Gastroesophageal sphincter (tissue), 4 donors: Measurements from ENCODE around the gene OR6K2. TPM values are rescaled to one million over a fixed set of nuclear protein-coding genes. Genes with fewer than 3 reads are reported as not detected.

Experiments
- ATAC-seq: fragments of 150-250 bp; one replicate; pipeline ENCODE4 v1.9.1; 2016; ENCODE audit warnings: mild to moderate bottlenecking, moderate library complexity
- H3K27ac ChIP-seq, 4 donors: fragments of 200-600 bp; sonication (generic) in 3 of 4; 1 replicate in 3 of 4; 2 replicates in 1 of 4; pipeline ENCODE4 v1.5.1; 2016 to 2019
- H3K27me3 ChIP-seq: fragments of 200-600 bp; sonication (generic); one replicate; pipeline ENCODE4 v1.5.1; 2019
- H3K36me3 ChIP-seq, 2 donors: fragments of 200-600 bp; sonication (generic); one replicate each; pipeline ENCODE4 v1.5.1; 2019; ENCODE audit warnings: control low read depth in 1 of 2
- H3K4me1 ChIP-seq, 3 donors: fragments of 200-600 bp; sonication (generic); 1 replicate in 2 of 3; 2 replicates in 1 of 3; pipeline ENCODE4 v1.5.1; 2016 to 2019; ENCODE audit warnings: control low read depth in 2 of 3
- H3K4me3 ChIP-seq, 2 donors: fragments of 200-600 bp; sonication (generic); one replicate each; pipeline ENCODE4 v1.5.1; 2019; ENCODE audit warnings: mild to moderate bottlenecking in 1 of 2, moderate library complexity in 1 of 2
- H3K9me3 ChIP-seq, 3 donors: fragments of 200-600 bp; sonication (generic); one replicate each; pipeline ENCODE4 v1.5.1; 2017 to 2019; ENCODE audit warnings: control low read depth in 2 of 3
- EP300 ChIP-seq: sonication (generic); formaldehyde crosslinking; IDR thresholded peaks from one replicate; pipeline ENCODE4 v1.6.1; 2017; ENCODE audit warnings: antibody characterized with exemption, mild to moderate bottlenecking
- POLR2A ChIP-seq, 2 donors: fragments of 450-650 bp; IDR thresholded peaks; one replicate each; pipeline ENCODE4 v1.6.1; 2017; ENCODE audit warnings: antibody characterized with exemption in 2 of 2, mild to moderate bottlenecking in 2 of 2, moderate library complexity in 1 of 2
- POLR2AphosphoS5 ChIP-seq: sonication (generic); formaldehyde crosslinking; IDR thresholded peaks from one replicate; pipeline ENCODE4 v1.6.1; 2017; ENCODE audit warnings: antibody characterized with exemption
- WGBS, 2 donors: methylation state at CpG; one replicate each; pipeline ENCODE4 v1.1.5; 2018; ENCODE audit warnings: low coverage in 1 of 2; 5-methylcytosine and 5-hydroxymethylcytosine counted together
- total RNA-seq, 4 donors: library from RNA; depleted of rRNA; stranded (reverse); fragments of >200 nt; gene quantifications; one replicate each; pipeline ENCODE4 v1.1.0, GENCODE V29; 2016
- TF ChIP-seq, protein P1 (sequence below), 4 experiments: fragments of 200-600 bp in 2 of 4; fragments of 450-650 bp in 2 of 4; sonication (generic) in 1 of 4; IDR thresholded peaks; one replicate each; pipeline ENCODE4 v1.5.1; 2017 to 2019; ENCODE audit warnings: antibody characterized with exemption in 4 of 4, mild to moderate bottlenecking in 2 of 4, moderate library complexity in 2 of 4

The OR6K2 gene
- total RNA-seq, 4 donors from 2014 or later = not detected

GRCh38 chr1:158717344-158717743, 16.9 kb upstream of the OR6K2 start:
- no peak overlapping the region for H3K27ac ChIP-seq
- TF ChIP-seq EP300 (no peak), POLR2A (IDR thresholded peaks at IDR 0.05) (no peak), POLR2AphosphoS5 (no peak)
- TF ChIP-seq, protein P1, sequence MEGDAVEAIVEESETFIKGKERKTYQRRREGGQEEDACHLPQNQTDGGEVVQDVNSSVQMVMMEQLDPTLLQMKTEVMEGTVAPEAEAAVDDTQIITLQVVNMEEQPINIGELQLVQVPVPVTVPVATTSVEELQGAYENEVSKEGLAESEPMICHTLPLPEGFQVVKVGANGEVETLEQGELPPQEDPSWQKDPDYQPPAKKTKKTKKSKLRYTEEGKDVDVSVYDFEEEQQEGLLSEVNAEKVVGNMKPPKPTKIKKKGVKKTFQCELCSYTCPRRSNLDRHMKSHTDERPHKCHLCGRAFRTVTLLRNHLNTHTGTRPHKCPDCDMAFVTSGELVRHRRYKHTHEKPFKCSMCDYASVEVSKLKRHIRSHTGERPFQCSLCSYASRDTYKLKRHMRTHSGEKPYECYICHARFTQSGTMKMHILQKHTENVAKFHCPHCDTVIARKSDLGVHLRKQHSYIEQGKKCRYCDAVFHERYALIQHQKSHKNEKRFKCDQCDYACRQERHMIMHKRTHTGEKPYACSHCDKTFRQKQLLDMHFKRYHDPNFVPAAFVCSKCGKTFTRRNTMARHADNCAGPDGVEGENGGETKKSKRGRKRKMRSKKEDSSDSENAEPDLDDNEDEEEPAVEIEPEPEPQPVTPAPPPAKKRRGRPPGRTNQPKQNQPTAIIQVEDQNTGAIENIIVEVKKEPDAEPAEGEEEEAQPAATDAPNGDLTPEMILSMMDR (IDR thresholded peaks at IDR 0.05) = no peak
- 66 to 82% methylated on average over 6 of the region's 6 CpGs for WGBS, 2 donors
- no peak for ATAC-seq
- no peak overlapping the region for H3K4me3 ChIP-seq
- H3K4me1 ChIP-seq = no peaks in the 10 kb centered on the region
- H3K36me3 ChIP-seq = no peaks in the 10 kb centered on the region
- no peaks in the 10 kb centered on the region for H3K9me3 ChIP-seq
- H3K27me3 ChIP-seq = no peaks in the 10 kb centered on the region

DNA sequence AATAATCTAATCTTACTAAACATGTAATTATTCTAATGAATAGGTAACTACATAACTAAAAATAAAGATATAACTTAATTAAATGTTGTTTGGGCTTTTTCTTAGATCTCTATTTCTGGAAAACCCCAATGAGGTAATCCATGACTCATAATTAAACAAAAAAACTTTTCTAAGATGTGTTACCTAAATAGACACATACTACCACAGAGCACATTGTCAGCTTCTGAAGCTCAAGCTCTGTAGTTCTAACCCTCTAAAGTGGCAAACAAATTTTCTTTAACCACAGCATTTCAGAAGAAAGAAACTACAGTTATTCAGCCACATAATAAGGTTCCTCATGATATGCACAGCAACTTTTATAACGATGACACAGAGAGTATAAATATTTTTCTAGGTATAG, 15.9 kb upstream of the OR6K2 start:
- no peaks in the 10 kb centered on the region for H3K27me3 ChIP-seq
- TF ChIP-seq EP300 = no peak
- TF ChIP-seq POLR2AphosphoS5 = no peak
- no peak for TF ChIP-seq POLR2A (IDR thresholded peaks at IDR 0.05)
- TF ChIP-seq, protein P1 (IDR thresholded peaks at IDR 0.05) = no peak
- H3K27ac ChIP-seq = no peak overlapping the region
- no peaks in the 10 kb centered on the region for H3K4me1 ChIP-seq
- H3K4me3 ChIP-seq = no peak overlapping the region
- H3K36me3 ChIP-seq = no peaks in the 10 kb centered on the region
- no peaks in the 10 kb centered on the region for H3K9me3 ChIP-seq
- no peak for ATAC-seq
- 80 to 100% methylated on average over 1 of the region's 1 CpG for WGBS, 2 donors

DNA sequence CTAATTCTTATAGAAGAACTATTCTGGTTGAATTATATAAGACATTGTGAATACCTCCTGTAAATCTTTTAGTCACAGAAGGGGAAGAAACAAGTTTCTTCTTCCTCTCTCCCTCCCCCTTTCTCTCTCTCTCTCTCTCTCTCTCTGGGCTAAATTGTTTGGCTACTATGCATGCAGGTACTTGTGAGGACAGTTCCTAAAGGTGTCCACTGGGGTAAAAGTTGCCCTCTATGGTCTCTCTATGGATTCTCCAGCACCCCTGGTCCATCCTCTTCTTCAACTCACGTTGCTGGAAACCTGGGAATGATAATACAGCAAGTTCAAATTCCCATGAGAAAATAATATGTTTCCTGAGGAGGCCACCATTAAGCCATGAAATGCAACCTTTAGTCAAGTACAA, 14.3 kb upstream of the OR6K2 start:
- TF ChIP-seq, protein P1 (IDR thresholded peaks at IDR 0.05) = no peak
- TF ChIP-seq POLR2A (IDR thresholded peaks at IDR 0.05) = no peak
- no peak for TF ChIP-seq EP300
- no peak for TF ChIP-seq POLR2AphosphoS5
- WGBS, 2 donors = 25 to 67% methylated on average over 1 of the region's 1 CpG
- H3K4me1 ChIP-seq = no peaks in the 10 kb centered on the region
- H3K36me3 ChIP-seq = no peaks in the 10 kb centered on the region
- no peaks in the 10 kb centered on the region for H3K27me3 ChIP-seq
- ATAC-seq = no peak
- H3K4me3 ChIP-seq = no peak overlapping the region
- no peak overlapping the region for H3K27ac ChIP-seq
- H3K9me3 ChIP-seq = no peaks in the 10 kb centered on the region

GRCh38 chr1:158711098-158711497, 10.6 kb upstream of the OR6K2 start:
- ATAC-seq = no peak
- H3K9me3 ChIP-seq = no peaks in the 10 kb centered on the region
- H3K27me3 ChIP-seq = no peaks in the 10 kb centered on the region
- H3K4me1 ChIP-seq = no peaks in the 10 kb centered on the region
- WGBS, 2 donors = 49 to 57% methylated on average over 4 of the region's 4 CpGs
- no peak overlapping the region for H3K4me3 ChIP-seq
- no peak overlapping the region for H3K27ac ChIP-seq
- TF ChIP-seq POLR2AphosphoS5 (no peak), EP300 (no peak), POLR2A (IDR thresholded peaks at IDR 0.05) (no peak)
- TF ChIP-seq, protein P1 (IDR thresholded peaks at IDR 0.05) = no peak
- H3K36me3 ChIP-seq = no peaks in the 10 kb centered on the region

- H3K4me1 ChIP-seq = no peaks in the 10 kb centered on the region
- no peaks in the 10 kb centered on the region for H3K36me3 ChIP-seq
- no peak for ATAC-seq
- 52 to 71% methylated on average over 2 of the region's 2 CpGs for WGBS, 2 donors
- no peak overlapping the region for H3K27ac ChIP-seq
- no peaks in the 10 kb centered on the region for H3K27me3 ChIP-seq
- no peak for TF ChIP-seq EP300
- no peak overlapping the region for H3K4me3 ChIP-seq
- H3K9me3 ChIP-seq = no peaks in the 10 kb centered on the region
These were observed 5.6 kb upstream of the OR6K2 start for GRCh38 chr1:158706096-158706495.
